Liver (tissue), 9 donors: Measurements from ENCODE around the gene CDH13. TPM values are rescaled to one million over a fixed set of nuclear protein-coding genes. Genes with fewer than 3 reads are reported as not detected.

Experiments
- DNase-seq: peaks from one replicate; pipeline ENCODE4 v3.0.0-alpha.2; 2017; ENCODE audit warnings: low spot score
- H3K27ac ChIP-seq, 2 donors: one replicate each; pipeline ENCODE4 v1.7.0; 2013; ENCODE audit warnings: inconsistent platforms in 2 of 2, low read length in 2 of 2, control low read depth in 1 of 2, low read depth in 1 of 2, mild to moderate bottlenecking in 1 of 2
- H3K27me3 ChIP-seq, 4 donors: one replicate each; pipeline versions ENCODE4 v1.6.1 to v1.7.0; 2013; ENCODE audit warnings: low read length in 3 of 4, inconsistent platforms in 1 of 4, mild to moderate bottlenecking in 1 of 4, moderate library complexity in 1 of 4; ENCODE audit not compliant: control insufficient read depth in 4 of 4, insufficient read depth in 4 of 4
- H3K36me3 ChIP-seq, 4 donors: one replicate each; pipeline versions ENCODE4 v1.6.1 to v1.7.0; 2013; ENCODE audit warnings: low read length in 3 of 4, mild to moderate bottlenecking in 3 of 4, low read depth in 1 of 4, moderate library complexity in 1 of 4; ENCODE audit not compliant: control insufficient read depth in 4 of 4, insufficient read depth in 3 of 4
- H3K4me1 ChIP-seq, 4 donors: one replicate each; pipeline versions ENCODE4 v1.6.1 to v1.7.0; 2013; ENCODE audit warnings: low read length in 3 of 4, mild to moderate bottlenecking in 3 of 4, moderate library complexity in 1 of 4; ENCODE audit not compliant: control insufficient read depth in 4 of 4, insufficient read depth in 4 of 4
- H3K4me3 ChIP-seq, 3 donors: one replicate each; pipeline versions ENCODE4 v1.6.1 to v1.7.0; 2013; ENCODE audit warnings: low read length in 3 of 3, control low read depth in 1 of 3, low read depth in 1 of 3, mild to moderate bottlenecking in 1 of 3
- H3K9ac ChIP-seq, 2 donors: one replicate each; pipeline ENCODE4 v1.7.0; 2013; ENCODE audit warnings: low read length in 2 of 2, mild to moderate bottlenecking in 2 of 2, moderate library complexity in 2 of 2, control low read depth in 1 of 2, low read depth in 1 of 2
- H3K9me3 ChIP-seq, 4 donors: one replicate each; pipeline versions ENCODE4 v1.6.1 to v1.7.0; 2013; ENCODE audit warnings: low read length in 3 of 4; ENCODE audit not compliant: control insufficient read depth in 4 of 4
- ATF3 ChIP-seq: IDR thresholded peaks from 2 replicates; pipeline ENCODE4 v1.6.1; 2016; ENCODE audit warnings: antibody characterized with exemption
- CTCF ChIP-seq: fragments of 150-350 bp; IDR thresholded peaks from 2 replicates; pipeline ENCODE4 v1.5.1; 2017; ENCODE audit warnings: improper control_type of control experiment, low read depth, low read length; ENCODE audit not compliant: missing input control
- FOXA2 ChIP-seq: IDR thresholded peaks from 2 replicates; pipeline ENCODE4 v1.6.1; 2016; ENCODE audit warnings: antibody characterized with exemption
- GABPA ChIP-seq, 2 donors: IDR thresholded peaks in 1 of 2; conservative IDR thresholded peaks in 1 of 2; 2 replicates each; pipeline ENCODE4 v1.6.1; 2016; ENCODE audit warnings: antibody characterized with exemption in 2 of 2, mild to moderate bottlenecking in 1 of 2, moderate library complexity in 1 of 2
- HNF4G ChIP-seq: IDR thresholded peaks from 2 replicates; pipeline ENCODE4 v1.6.1; 2016; ENCODE audit warnings: antibody characterized with exemption
- JUND ChIP-seq, 2 donors: IDR thresholded peaks; 2 replicates each; pipeline ENCODE4 v1.6.1; 2016; ENCODE audit warnings: antibody characterized with exemption in 2 of 2
- MAX ChIP-seq: IDR thresholded peaks from 2 replicates; pipeline ENCODE4 v1.6.1; 2016; ENCODE audit warnings: antibody characterized with exemption
- NR2F2 ChIP-seq: IDR thresholded peaks from 2 replicates; pipeline ENCODE4 v1.6.1; 2016; ENCODE audit warnings: antibody characterized with exemption
- RAD21 ChIP-seq, 2 donors: IDR thresholded peaks; 2 replicates each; pipeline ENCODE4 v1.6.1; 2016; ENCODE audit warnings: antibody characterized with exemption in 2 of 2, mild to moderate bottlenecking in 2 of 2
- RXRA ChIP-seq, 2 donors: IDR thresholded peaks; 2 replicates each; pipeline ENCODE4 v1.6.1; 2017 to 2018; ENCODE audit warnings: antibody characterized with exemption in 2 of 2, mild to moderate bottlenecking in 1 of 2
- TAF1 ChIP-seq: conservative IDR thresholded peaks from 2 replicates; pipeline ENCODE4 v1.6.1; 2016; ENCODE audit warnings: antibody characterized with exemption, mild to moderate bottlenecking
- YY1 ChIP-seq: IDR thresholded peaks from 2 replicates; pipeline ENCODE4 v1.6.1; 2016; ENCODE audit warnings: antibody characterized with exemption, mild to moderate bottlenecking
- ZBTB33 ChIP-seq: IDR thresholded peaks from 2 replicates; pipeline ENCODE4 v1.6.1; 2016; ENCODE audit warnings: antibody characterized with exemption
- WGBS: extraction: QIAGEN DNeasy Blood & Tissue Kit; methylation state at CpG from one replicate; pipeline ENCODE4 v1.1.7; 2013; 5-methylcytosine and 5-hydroxymethylcytosine counted together
- polyA plus RNA-seq, 2 donors: library from polyadenylated mRNA; stranded (reverse) in 1 of 2; unstranded in 1 of 2; fragments of 200-250 nt in 1 of 2; fragments of >200 nt in 1 of 2; fragmentation: Nextera tagmentation in 1 of 2; extraction: Ambion mirVana in 1 of 2; gene quantifications; one replicate each; pipeline versions ENCODE4 v1.2.1 to v1.2.3, GENCODE V29; 2013 to 2015
- total RNA-seq, 2 donors: library from RNA; depleted of rRNA; stranded (reverse); fragments of >200 nt; gene quantifications; one replicate each; pipeline ENCODE4 v1.2.3, GENCODE V29; 2014
- donor health status: healthy.
- donor health status: healthy.
- donor health status: healthy.
- donor health status: healthy.
- donor health status: healthy.

Gene CDH13
- total and polyA plus RNA-seq, 4 donors, result 0.21 to 1.5 (median 0.58) TPM

GRCh38 chr16:83792391-83792790 is 1165.6 kb downstream of the CDH13 start:
- 73% methylated on average over 2 of the region's 2 CpGs for WGBS
- H3K27ac ChIP-seq, result no peak overlapping the region

GRCh38 chr16:83793179-83793578 is 1166.4 kb downstream of the CDH13 start:
- Histone ChIP-seq H3K4me3 (no peak overlapping the region), H3K9me3 (no peaks in the 10 kb centered on the region), H3K36me3 (no peaks in the 10 kb centered on the region), H3K27ac (no peak overlapping the region), H3K27me3 (no peaks in the 10 kb centered on the region), H3K4me1 (no peaks in the 10 kb centered on the region), H3K9ac (no peak overlapping the region)
- TF ChIP-seq GABPA (IDR thresholded peaks at IDR 0.05 in 1 of 2, conservative IDR thresholded peaks at IDR 0.05 in 1 of 2), result no peak
- no peak for TF ChIP-seq NR2F2
- no peak for TF ChIP-seq TAF1
- no peak for TF ChIP-seq JUND (IDR thresholded peaks at IDR 0.05)
- no peak for TF ChIP-seq ATF3
- TF ChIP-seq FOXA2, result no peak
- TF ChIP-seq RAD21 (IDR thresholded peaks at IDR 0.05), result no peak
- TF ChIP-seq YY1, result no peak
- no peak for TF ChIP-seq ZBTB33
- 60% methylated on average over 9 of the region's 9 CpGs for WGBS
- no peak for DNase-seq

More at GRCh38 chr16:83792391-83792790, 1165.6 kb downstream of the CDH13 start:
- TF ChIP-seq GABPA (IDR thresholded peaks at IDR 0.05 in 1 of 2, conservative IDR thresholded peaks at IDR 0.05 in 1 of 2), result no peak
- TF ChIP-seq ATF3, result no peak
- no peak for TF ChIP-seq MAX
- TF ChIP-seq RXRA (IDR thresholded peaks at IDR 0.05), result no peak
- Histone ChIP-seq H3K9me3 (no peaks in the 10 kb centered on the region), H3K9ac (no peak overlapping the region), H3K27me3 (no peaks in the 10 kb centered on the region), H3K36me3 (no peaks in the 10 kb centered on the region), H3K4me3 (no peak overlapping the region), H3K4me1 (no peaks in the 10 kb centered on the region)
- no peak for DNase-seq

- H3K27ac ChIP-seq, result no peak overlapping the region
- 73% methylated on average over 10 of the region's 10 CpGs for whole genome bisulfite sequencing
- H3K4me3 ChIP-seq, result no peak overlapping the region
- no peak for DNase-seq
- no peak for TF ChIP-seq HNF4G
- no peak for TF ChIP-seq CTCF
- no peaks in the 10 kb centered on the region for H3K9me3 ChIP-seq
- no peaks in the 10 kb centered on the region for H3K36me3 ChIP-seq
- H3K27me3 ChIP-seq, result peaks cover 0 to 3% (median under 1%) of the 10 kb centered on the region in 4 donors
- no peak overlapping the region for H3K9ac ChIP-seq
- no peaks in the 10 kb centered on the region for H3K4me1 ChIP-seq
Observed at GRCh38 chr16:83794860-83795554, 1168.2 kb downstream of the CDH13 start.
